ENCODE measurements around the gene FCRLB. TPM values are rescaled to one million over a fixed set of nuclear protein-coding genes. Genes with fewer than 3 reads are reported as not detected.
A peak's percentile ranks its signal among the peaks of the same experiment; 100 is the strongest.

The FCRLB gene
- total and polyA plus RNA-seq, 9 of the 15 experiments (the other 6 are each of a cell fraction or from before 2014, with no cell fraction given), result 0.20 to 4.6 (median 1.3) TPM

DNA sequence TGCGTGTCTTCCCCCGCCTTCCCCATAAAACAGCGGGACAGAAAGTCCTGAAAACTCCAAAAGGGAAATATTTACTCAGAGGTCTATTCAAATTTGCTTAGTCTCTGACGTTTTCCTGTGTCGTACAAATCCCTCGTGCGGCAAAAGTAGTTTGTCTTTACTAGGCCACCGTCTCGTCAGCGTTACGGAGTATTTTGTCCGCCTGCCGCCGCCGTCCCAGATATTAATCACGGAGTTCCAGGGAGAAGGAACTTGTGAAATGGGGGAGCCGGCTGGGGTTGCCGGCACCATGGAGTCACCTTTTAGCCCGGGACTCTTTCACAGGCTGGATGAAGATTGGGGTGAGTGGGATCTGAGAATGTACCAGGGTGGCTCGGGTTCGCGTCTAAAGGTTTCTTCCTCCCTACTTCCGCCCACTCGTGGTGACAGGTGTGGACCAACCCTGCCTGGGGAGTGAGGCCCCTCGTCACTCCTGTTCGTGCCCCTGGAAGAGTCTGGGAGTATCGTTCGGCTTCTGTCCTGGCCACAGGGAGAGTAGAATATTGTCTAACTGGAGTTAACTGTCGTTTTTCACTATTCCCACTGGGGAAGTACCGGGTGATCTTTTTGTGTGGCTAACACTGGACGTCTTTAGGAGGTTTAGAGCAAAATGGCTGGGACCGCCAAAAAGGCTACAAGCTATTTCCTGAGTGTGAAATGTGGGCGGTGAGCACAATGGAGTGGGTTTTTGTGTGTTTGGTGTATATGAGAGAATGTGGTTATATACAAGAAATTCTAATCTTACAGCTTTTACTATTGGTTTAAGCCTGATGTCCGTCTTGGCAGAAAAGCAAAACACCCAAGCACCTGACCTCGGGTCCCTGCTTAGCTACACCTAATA, 45.0 kb downstream of the FCRLB start, which contains the start of gene ATF6 (continued):
- TF ChIP-seq CAMTA2 (CRISPR knock-in tag; conservative IDR thresholded peaks at IDR 0.05) (no peak), NKRF (IDR thresholded peaks at IDR 0.05; ENCODE audit: borderline replicate concordance) (peak; percentile 80; the same call in 1 of the 2 replicates), GATA2 (CRISPR knock-in tag; IDR thresholded peaks at IDR 0.05) (peak; percentile 94), POLR3G (IDR thresholded peaks at IDR 0.05; ENCODE audit: extremely low read depth, insufficient read length, insufficient replicate concordance) (no peak), PTRF (tag; IDR thresholded peaks at IDR 0.05) (no peak), ARID4B (CRISPR knock-in tag; IDR thresholded peaks at IDR 0.05) (peak; percentile 49; the same call in 1 of the 2 replicates), ZNF609 (CRISPR knock-in tag; IDR thresholded peaks at IDR 0.05; ENCODE audit: borderline replicate concordance) (0 out of 2 replicates have a peak, but pooled peaks have one; percentile 2), ZNF347 (CRISPR knock-in tag; IDR thresholded peaks at IDR 0.05; ENCODE audit: low read depth) (no peak), GTF2E2 (tag; IDR thresholded peaks at IDR 0.05) (peak; percentile 92), KLF6 (CRISPR knock-in tag; IDR thresholded peaks at IDR 0.05; ENCODE audit: borderline replicate concordance) (0 out of 2 replicates have a peak, but pooled peaks have one; percentile 20), SMARCB1 (IDR thresholded peaks at IDR 0.05; ENCODE audit: insufficient read length, low read depth) (no peak)

Data from K562 (cell line).